Tongue (tissue), 2 donors: Measurements from ENCODE around the gene THRSP. TPM values are rescaled to one million over a fixed set of nuclear protein-coding genes. Genes with fewer than 3 reads are reported as not detected.
A peak's percentile ranks its signal among the peaks of the same experiment; 100 is the strongest.
"Not testable (repeated sequence)": the region's sequence is repeated elsewhere in the genome, so short reads cannot be mapped to it uniquely, and the experiment has no call there.

Source experiments
- DNase-seq: peaks from one replicate; pipeline ENCODE4 v3.0.0-alpha.2; 2015
- total RNA-seq: library from RNA; depleted of rRNA; stranded (reverse); fragments of >200 nt; gene quantifications from one replicate; pipeline ENCODE4 v1.2.3, GENCODE V29; 2014

Gene THRSP
- total RNA-seq, 1 donor from 2014 or later, result 2.1 TPM

- DNase-seq, result no peak
These were observed 24.2 kb upstream of the THRSP start for GRCh38 chr11:78039391-78039918.

GRCh38 chr11:78039919-78040671 lies 23.6 kb upstream of the THRSP start:
- peak; percentile 80 for DNase-seq

DNA sequence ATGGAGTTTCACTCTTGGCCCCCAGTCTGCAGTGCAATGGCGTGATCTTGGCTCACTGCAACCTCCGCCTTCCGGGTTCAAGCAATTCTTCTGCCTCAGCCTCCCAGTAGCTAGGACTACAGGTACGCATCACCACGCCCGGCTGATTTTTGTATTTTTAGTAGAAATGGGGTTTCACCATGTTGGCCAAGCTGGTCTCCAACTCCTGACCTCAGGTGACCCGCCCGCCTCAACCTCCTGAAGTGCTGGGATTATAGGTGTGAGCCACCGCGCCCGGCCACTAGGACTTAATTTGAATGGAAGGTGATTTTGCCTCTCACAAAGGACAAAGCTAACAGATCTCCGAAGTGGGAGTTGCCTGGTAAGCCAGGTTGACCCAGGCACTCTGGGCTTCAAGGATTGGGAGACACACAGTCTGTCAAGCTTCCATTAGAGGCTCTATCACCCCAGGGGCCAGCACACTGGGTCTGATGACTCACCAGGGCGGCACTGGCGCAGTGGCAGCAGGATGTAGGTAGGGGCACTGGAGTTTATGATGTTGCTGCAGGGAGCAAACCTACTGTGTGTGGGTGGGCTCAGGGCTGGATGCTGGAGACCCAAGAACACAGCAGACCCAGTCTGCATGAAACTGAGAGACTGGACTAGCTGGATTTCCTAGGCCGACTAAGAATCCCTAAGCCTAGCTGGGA lies 22.8 kb upstream of the THRSP start:
- no peak for DNase-seq

- not testable (repeated sequence) for DNase-seq
These were observed 22.3 kb upstream of the THRSP start for GRCh38 chr11:78041380-78041719.

- DNase-seq, result peak; percentile 76
These were observed 21.7 kb upstream of the THRSP start for GRCh38 chr11:78041843-78042440.

DNA sequence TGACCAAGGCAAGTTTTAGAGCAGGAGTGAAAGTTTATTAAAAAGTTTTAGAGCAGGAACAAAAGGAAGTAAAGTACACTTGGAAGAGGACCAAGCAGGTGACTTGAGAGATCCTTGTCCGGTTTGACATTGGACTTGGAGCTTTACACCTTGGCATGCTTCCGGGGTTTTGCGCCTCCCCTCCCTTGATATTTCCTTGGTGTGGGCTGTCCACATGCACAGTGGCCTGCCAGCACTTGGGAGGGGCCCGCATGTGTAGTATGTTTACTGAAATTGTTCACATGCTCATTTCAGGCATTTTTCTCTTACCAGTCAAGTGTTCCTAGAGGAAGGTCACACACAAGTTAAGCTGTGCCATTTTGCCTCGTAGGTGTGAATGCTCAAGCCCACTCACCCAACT lies 19.0 kb upstream of the THRSP start:
- DNase-seq, result no peak

DNA sequence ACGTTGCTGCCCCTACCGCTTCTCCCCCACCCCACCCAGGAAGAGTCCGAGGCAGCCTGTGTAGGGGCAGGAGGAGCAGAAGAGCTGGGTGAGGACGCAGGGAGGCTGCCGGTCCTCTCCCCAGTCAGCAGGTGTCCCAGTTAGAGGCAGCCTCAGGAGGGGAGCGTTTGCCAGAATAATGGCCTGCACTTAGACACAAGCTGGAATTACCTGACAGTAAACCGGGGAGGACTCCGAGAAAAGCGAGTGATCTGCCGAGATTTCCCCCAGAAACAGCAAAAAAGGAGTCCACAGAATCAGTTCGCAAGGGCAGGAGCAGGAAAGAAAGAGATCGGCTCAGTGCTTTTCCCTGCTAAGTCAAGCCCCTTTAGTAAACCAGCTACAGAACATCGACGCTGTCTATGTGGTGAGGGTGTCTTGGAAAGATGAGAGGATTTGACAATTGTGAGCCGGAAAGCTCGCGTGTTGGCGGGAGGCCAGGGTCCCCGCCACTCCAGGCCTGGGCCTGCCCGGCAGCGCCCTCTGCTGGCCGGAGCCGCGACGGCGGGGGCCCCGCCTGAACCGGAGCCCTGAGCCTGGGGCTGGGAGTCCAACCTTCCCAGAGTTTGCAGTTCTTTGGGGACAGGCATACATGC lies 17.7 kb upstream of the THRSP start:
- peak; percentile 92 for DNase-seq

DNA sequence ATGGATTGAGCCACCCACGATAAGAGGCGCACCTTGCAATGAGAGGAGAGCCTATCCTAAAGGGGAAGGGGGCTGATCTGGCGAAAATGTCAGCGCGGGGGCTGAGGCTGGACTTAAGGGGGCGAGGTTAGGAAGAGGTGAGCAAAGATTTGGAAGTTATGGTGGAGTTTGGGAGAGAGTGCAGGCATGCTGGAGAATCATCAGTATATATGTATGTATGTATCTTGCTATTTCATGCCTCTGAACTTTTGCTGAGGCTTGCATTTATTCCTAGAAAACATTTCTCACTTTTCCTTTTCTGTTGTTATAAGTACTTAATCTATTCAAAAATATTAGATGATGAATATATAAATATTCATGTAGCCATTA lies 17.2 kb upstream of the THRSP start:
- no peak for DNase-seq

DNA sequence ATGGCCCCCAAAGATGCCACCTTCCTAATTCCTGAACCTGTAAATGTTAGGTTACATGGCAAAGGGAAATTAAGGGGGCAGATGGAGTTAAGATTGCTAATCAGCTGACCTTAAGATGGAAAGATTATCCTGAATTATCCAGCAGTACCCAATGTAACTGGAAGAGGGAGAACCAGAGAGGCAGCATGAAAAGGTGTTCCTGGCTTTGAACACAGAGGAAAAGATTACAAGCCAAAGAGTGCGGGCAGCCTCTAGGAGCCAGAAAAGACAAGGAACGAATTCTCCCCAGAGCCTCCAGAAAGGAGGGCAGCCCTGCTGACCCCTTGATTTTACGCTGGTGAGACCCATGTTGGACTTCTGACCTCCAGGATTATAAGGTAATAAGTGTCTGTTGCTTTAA lies 15.1 kb upstream of the THRSP start:
- no peak for DNase-seq

DNA sequence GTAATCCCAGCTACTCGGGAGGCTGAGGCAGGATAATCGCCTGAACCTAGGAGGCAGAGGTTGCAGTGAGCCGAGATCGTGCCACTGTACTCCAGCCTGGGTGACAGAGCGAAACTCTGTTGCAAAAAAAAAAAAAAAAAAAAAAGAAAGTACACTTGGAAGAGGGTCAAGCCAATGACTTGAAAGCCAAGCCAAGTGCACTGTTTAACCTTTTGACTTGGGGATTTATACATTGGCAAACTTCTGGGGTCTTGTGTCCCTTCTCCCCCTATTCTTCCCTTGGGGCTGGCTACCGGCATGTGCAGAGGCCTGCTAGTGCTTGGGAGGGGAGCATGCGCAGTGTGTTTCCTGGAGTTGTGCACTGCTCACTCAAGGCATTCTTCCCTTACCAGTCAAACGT lies 14.3 kb upstream of the THRSP start:
- DNase-seq, result no peak

DNA sequence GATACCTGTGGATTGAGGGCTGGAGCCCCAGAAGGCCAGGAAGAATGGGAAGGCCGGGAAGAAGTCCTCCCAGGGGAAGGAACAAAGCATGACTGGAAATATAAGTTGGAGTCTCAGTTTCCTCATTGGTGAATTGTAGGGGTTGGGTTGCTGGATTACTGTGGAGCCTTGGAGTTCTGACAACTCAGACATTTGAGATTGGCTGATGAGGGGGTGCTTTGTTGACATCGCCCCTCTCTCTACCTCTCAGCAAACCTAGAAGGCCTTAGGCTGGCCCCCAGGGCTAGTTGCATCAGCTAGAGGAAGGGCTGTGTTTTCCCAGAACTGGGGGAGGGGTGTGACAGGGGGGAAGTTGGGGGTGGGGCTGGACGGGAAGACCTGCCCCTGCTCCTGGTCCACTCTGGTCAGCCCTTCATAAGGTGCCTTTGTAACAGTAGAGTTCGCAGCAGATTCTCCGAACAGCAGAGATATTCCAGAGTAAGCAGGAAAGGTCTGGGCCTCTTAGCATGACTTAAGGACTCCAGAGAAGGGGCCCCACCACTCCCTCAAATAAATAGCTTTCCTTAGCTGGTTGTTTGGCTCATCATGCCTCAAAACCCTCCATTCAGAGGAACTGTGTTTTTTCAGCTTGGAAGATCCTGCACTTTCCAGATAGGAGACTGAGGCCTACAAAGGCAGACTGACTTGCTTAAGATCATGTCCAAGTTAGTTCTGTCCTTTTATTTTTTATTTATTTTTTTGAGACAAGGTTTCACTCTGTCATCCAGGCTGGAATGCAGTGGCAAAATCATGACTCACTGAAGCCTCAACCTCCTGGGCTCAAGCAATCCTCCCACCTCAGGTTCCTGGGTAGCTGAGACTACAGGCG lies 12.5 kb upstream of the THRSP start:
- no peak for DNase-seq

GRCh38 chr11:78054971-78055370 lies 8.7 kb upstream of the THRSP start:
- no peak for DNase-seq

DNA sequence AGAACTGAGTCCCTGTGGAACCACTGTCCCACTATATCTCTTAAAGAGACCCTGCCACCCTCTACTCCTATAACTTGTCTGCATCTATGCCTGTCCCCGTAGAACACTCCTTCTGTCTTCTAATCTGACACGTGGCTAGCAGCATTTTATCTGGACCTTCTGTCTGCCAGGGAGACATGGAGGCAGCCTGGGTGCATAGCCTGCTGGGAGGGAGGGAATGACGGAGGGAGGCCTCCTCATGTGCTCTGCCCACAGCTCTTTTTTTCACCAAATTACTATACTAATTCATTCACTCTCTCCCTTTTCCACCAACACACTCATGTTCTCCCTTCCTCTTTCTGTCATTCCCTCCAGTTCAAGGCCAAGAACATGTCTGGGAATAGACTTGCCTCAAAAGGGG lies 7.6 kb upstream of the THRSP start:
- DNase-seq, result no peak

GRCh38 chr11:78057462-78058055 lies 6.1 kb upstream of the THRSP start:
- DNase-seq, result no peak

DNA sequence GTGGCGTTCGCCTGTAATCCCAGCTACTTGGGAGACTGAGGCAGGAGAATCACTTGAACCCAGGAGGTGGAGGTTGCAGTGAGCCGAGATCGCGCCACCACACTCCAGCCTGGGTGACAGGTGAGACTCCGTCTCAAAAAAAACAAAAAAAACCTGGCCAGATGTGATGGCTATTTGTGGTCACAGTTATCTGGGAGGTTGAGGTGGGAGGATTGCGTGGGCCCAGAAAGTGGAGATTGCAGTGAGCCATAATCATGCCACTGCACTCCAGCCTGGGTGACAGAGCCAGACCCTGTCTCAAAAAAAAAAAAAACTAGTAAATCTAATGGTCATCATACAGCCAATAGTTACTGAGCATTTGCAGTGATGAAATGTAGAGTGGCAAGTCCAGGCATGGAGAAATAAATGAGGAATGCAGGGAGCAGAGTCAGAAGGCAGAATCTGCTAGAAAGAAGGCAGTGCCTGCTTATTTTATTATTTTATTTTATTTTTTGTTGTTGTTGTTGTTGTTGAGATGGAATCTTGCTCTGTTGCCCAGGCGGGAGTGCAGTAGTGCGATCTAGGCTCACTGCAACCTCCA lies 3.8 kb upstream of the THRSP start:
- DNase-seq, result not testable (repeated sequence)

- no peak for DNase-seq
These were observed 3.1 kb upstream of the THRSP start for GRCh38 chr11:78060533-78060932.

DNA sequence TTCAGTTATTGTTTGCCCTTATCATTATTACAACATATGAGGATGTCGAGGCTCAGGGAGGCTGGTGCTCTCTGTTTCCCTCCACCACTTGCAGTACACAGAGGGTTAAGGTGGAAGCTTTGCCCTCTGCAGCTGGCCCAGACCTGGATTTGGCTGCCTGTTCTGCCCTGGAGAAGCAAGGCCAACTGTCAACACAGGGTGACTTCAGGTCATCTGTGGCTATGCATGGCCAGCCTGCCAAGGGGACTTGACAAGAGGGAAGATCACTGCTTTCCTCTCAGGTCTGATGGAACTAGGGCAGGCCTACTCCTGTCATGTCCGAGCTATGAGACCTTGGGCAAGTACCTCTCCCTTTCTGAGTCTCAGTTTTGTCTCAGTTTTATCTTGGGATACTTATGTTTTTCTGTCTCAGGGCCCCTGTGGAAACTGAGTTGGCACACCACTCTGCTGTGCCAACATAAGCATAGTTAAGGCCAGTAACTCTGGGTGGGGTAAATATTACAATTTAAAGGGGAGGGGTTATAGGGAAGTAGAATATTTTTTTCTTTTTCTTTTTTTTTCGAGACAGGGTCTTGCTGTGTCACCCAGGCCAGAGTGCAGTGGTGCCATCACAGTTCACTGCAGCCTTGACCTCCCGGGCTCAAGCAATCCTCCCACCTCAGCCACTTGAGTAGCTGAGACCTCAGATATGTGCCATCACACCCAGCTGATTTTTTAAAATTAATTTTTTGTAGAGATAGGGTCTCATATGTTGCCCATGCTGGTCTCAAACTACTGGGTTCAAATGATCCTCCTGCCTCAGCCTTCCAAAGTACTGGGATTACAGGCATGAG lies 2.4 kb upstream of the THRSP start:
- DNase-seq, result peak; percentile 33

DNA sequence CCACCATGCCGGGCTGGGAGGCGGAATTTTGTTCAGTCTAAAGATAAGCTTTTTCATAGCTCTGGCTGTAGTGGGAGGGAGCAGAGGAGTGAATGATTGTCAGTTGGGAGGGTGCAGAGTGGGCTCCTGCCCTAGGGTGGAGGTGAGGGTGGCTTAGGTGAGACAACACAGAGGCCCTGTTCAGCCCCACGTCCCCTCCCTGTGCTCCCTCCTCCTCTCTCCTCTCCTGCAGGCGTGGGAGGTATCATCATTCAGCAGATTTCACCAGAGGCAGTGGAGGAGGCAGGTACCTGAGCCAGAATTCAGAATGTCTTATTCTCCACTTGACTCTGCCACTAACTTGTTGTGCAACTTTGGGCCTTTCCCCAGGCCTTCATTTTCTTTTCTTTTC lies 1.7 kb upstream of the THRSP start:
- DNase-seq, result no peak

GRCh38 chr11:78062671-78063070 lies 990 bp upstream of the THRSP start:
- DNase-seq, result no peak

DNA sequence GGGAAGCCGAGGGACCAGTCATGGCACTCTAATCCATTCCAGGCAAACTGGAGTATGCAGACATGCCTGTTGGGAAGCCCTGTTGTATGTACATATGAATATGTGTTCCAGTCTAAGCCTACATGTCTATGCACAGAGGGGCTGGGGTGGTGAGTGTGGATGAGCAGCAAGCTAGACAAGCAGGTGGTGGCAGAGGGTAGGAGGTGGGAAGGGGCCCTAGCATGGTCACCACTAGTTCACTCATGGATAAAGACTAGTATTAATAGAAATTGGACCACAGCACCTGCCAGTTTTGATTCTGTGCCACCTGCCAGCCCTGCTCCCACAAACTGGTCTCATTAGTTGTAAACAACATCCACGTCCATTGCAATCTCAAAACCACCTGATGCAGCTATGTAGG lies 1.5 kb downstream of the THRSP start:
- DNase-seq, result no peak
